Measurements from ENCODE around the gene TMEM107. TPM values are rescaled to one million over a fixed set of nuclear protein-coding genes. Genes with fewer than 3 reads are reported as not detected.
A peak's percentile ranks its signal among the peaks of the same experiment; 100 is the strongest.

Gene TMEM107
- total and polyA plus RNA-seq, 10 of the 15 experiments (the other 5 are each of a cell fraction or from before 2014, with no cell fraction given): 7.9 to 38.7 (median 22.9) TPM

- TF ChIP-seq ZNF592 (IDR thresholded peaks at IDR 0.05) (no peak), SIN3A (IDR thresholded peaks at IDR 0.05; ENCODE audit: low read depth, low read length) (0 out of 2 replicates have a peak, but pooled peaks have one; percentile 47), NFYB (IDR thresholded peaks at IDR 0.05; ENCODE audit: insufficient read depth, low read depth, low read length) (no peak), STAT3 (IDR thresholded peaks at IDR 0.05; ENCODE audit: low read depth, low read length) (no peak), WRNIP1 (IDR thresholded peaks at IDR 0.05; ENCODE audit: borderline replicate concordance, low read depth, low read length) (no peak), BACH1 (IDR thresholded peaks at IDR 0.05; ENCODE audit: borderline replicate concordance) (0 out of 2 replicates have a peak, but pooled peaks have one; percentile 19), KLF5 (IDR thresholded peaks at IDR 0.05; ENCODE audit: partially characterized antibody) (peak; percentile 54), TBL1XR1 (IDR thresholded peaks at IDR 0.05; ENCODE audit: low read depth, low read length) (0 out of 2 replicates have a peak, but pooled peaks have one; percentile 67), SMARCA5 (IDR thresholded peaks at IDR 0.05) (peak; percentile 88), IKZF2 (IDR thresholded peaks at IDR 0.05) (peak; percentile 98), BHLHE40 (IDR thresholded peaks at IDR 0.05; ENCODE audit: borderline replicate concordance in 1 of 2, low read depth in 2 of 2, low read length in 1 of 2) (peak; percentile 51 to 74; a peak in 2 of 4 replicates), RB1 (IDR thresholded peaks at IDR 0.05; ENCODE audit: borderline replicate concordance) (peak; percentile 30; the same call in 1 of the 2 replicates), SREBF2 (IDR thresholded peaks at IDR 0.05; ENCODE audit: low read length) (peak; percentile 95), NR2C2 (IDR thresholded peaks at IDR 0.05; ENCODE audit: borderline replicate concordance, control insufficient read depth, insufficient read length, low read depth) (no peak), SUPT20H (IDR thresholded peaks at IDR 0.05; ENCODE audit: borderline replicate concordance, control insufficient read depth, low read depth, low read length) (no peak), NRF1 (conservative IDR thresholded peaks at IDR 0.05; ENCODE audit: low read depth, low read length) (no peak), DPF2 (IDR thresholded peaks at IDR 0.05) (no peak), ZNF384 (IDR thresholded peaks at IDR 0.05; ENCODE audit: borderline replicate concordance, low read depth, low read length) (peak; percentile 44; the same call in 1 of the 2 replicates), RBBP5 (conservative IDR thresholded peaks at IDR 0.05) (no peak), IRF4 (IDR thresholded peaks at IDR 0.05; ENCODE audit: low read depth, low read length) (0 out of 2 replicates have a peak, but pooled peaks have one; percentile 32)
- TF ChIP-seq, protein P1, sequence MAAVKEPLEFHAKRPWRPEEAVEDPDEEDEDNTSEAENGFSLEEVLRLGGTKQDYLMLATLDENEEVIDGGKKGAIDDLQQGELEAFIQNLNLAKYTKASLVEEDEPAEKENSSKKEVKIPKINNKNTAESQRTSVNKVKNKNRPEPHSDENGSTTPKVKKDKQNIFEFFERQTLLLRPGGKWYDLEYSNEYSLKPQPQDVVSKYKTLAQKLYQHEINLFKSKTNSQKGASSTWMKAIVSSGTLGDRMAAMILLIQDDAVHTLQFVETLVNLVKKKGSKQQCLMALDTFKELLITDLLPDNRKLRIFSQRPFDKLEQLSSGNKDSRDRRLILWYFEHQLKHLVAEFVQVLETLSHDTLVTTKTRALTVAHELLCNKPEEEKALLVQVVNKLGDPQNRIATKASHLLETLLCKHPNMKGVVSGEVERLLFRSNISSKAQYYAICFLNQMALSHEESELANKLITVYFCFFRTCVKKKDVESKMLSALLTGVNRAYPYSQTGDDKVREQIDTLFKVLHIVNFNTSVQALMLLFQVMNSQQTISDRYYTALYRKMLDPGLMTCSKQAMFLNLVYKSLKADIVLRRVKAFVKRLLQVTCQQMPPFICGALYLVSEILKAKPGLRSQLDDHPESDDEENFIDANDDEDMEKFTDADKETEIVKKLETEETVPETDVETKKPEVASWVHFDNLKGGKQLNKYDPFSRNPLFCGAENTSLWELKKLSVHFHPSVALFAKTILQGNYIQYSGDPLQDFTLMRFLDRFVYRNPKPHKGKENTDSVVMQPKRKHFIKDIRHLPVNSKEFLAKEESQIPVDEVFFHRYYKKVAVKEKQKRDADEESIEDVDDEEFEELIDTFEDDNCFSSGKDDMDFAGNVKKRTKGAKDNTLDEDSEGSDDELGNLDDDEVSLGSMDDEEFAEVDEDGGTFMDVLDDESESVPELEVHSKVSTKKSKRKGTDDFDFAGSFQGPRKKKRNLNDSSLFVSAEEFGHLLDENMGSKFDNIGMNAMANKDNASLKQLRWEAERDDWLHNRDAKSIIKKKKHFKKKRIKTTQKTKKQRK (IDR thresholded peaks at IDR 0.05; ENCODE audit: low read depth, low read length): no peak
These were observed 44.8 kb upstream of the TMEM107 start (continued) for GRCh38 chr17:8220783-8221662.
